Measurements from ENCODE around the gene ANKRD11.
A peak's percentile ranks its signal among the peaks of the same experiment; 100 is the strongest.
"Not testable (repeated sequence)": the region's sequence is repeated elsewhere in the genome, so short reads cannot be mapped to it uniquely, and the experiment has no call there.

ANKRD11 gene

GRCh38 chr16:89246903-89247733 is 243.2 kb downstream of the ANKRD11 start:
- Histone ChIP-seq H3K4me3 (ENCODE audit: low read depth, low read length) (no peak overlapping the region), H3K27ac (no peak overlapping the region), H3K27me3 (ENCODE audit: insufficient read depth, low read depth, severe bottlenecking) (no peaks in the 10 kb centered on the region), H3K9me3 (ENCODE audit: severe bottlenecking) (no peaks in the 10 kb centered on the region), H3K36me3 (no peaks in the 10 kb centered on the region)
- DNase-seq = no peak
- no peak for TF ChIP-seq CTCF (IDR thresholded peaks at IDR 0.05; ENCODE audit: low read depth, low read length)

- no peak overlapping the region for H3K4me3 ChIP-seq (ENCODE audit: low read depth, low read length)
- TF ChIP-seq CTCF (IDR thresholded peaks at IDR 0.05; ENCODE audit: low read depth, low read length) = no peak
- H3K27ac ChIP-seq = no peak overlapping the region
- no peaks in the 10 kb centered on the region for H3K27me3 ChIP-seq (ENCODE audit: insufficient read depth, low read depth, severe bottlenecking)
- no peaks in the 10 kb centered on the region for H3K9me3 ChIP-seq (ENCODE audit: severe bottlenecking)
- H3K36me3 ChIP-seq = no peaks in the 10 kb centered on the region
- no peak for DNase-seq
Measured at GRCh38 chr16:89246383-89246902, 243.9 kb downstream of the ANKRD11 start.

DNA sequence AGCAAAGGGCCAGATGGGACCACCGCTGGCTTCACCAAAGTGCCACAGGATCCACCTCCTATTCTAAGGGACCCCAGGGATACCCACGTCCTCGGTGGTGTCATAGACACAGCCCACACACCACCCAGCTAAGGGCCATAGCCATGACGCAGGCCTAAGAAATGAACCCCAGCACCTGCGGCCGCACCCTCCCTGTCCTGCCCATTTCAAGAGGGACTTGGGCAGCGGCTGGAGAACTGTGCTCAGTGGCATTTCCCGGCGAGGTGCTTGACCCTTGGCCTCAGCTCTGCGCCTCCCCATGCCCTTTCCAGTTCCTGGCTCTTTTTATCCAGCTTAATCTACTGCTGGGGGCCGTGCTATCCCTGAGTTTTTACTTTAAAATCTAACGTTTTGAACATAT is 245.6 kb downstream of the ANKRD11 start:
- no peaks in the 10 kb centered on the region for H3K27me3 ChIP-seq (ENCODE audit: insufficient read depth, low read depth, severe bottlenecking)
- no peak for TF ChIP-seq CTCF (IDR thresholded peaks at IDR 0.05; ENCODE audit: low read depth, low read length)
- H3K9me3 ChIP-seq (ENCODE audit: severe bottlenecking) = no peaks in the 10 kb centered on the region
- H3K36me3 ChIP-seq = no peaks in the 10 kb centered on the region
- H3K27ac ChIP-seq = peak overlapping the region; percentile 48; the same call in 1 of the 2 replicates
- no peak overlapping the region for H3K4me3 ChIP-seq (ENCODE audit: low read depth, low read length)
- DNase-seq = no peak

DNA sequence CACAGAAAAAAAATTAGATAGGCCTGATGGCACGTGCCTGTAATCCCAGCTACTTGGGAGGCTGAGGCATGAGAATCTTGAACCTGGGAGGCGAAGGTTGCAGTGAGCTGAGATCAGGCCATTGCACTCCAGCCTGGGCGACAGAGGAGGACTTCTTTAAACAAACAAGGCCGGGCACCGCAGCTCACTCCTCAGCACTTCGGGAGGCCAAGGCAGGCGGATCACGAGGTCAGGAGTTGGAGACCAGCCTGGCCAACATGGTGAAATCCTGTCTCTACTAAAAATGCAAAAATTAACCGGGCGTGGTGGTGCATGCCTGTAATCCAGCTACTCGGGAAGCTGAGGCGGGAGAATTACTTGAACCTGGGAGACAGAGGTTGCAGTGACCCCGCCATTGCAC is 246.1 kb downstream of the ANKRD11 start:
- H3K27ac ChIP-seq; H3K36me3 ChIP-seq; H3K9me3 ChIP-seq (ENCODE audit: severe bottlenecking); H3K4me3 ChIP-seq (ENCODE audit: low read depth, low read length); H3K27me3 ChIP-seq (ENCODE audit: insufficient read depth, low read depth, severe bottlenecking); DNase-seq: not testable (repeated sequence)

DNA sequence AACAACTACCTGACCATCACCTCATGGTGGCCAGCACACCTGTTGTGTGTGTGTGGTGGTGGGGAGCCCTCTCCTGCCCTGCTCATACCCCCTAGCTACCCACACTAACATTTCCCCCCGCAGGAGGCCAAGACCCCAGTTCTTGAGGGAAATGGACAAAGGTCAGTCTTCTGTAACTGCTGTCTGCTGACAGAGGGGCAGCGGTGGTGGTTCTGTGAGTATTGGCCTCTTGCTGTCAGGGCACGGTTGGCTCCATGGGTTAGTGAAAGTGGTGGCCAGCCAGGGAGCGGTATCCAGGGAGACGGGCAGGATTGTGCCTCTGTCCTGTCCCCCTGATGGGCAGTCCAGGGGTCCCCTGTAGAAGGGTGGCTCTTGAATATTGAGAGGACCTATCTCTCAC is 246.7 kb downstream of the ANKRD11 start:
- Histone ChIP-seq H3K27ac (no peak overlapping the region), H3K36me3 (no peaks in the 10 kb centered on the region), H3K4me3 (ENCODE audit: low read depth, low read length) (no peak overlapping the region), H3K27me3 (ENCODE audit: insufficient read depth, low read depth, severe bottlenecking) (no peaks in the 10 kb centered on the region), H3K9me3 (ENCODE audit: severe bottlenecking) (no peaks in the 10 kb centered on the region)
- no peak for TF ChIP-seq CTCF (IDR thresholded peaks at IDR 0.05; ENCODE audit: low read depth, low read length)
- no peak for DNase-seq

GRCh38 chr16:89242795-89243200 is 247.6 kb downstream of the ANKRD11 start:
- H3K4me3 ChIP-seq (ENCODE audit: low read depth, low read length) = no peak overlapping the region
- DNase-seq = no peak
- no peaks in the 10 kb centered on the region for H3K36me3 ChIP-seq
- no peak overlapping the region for H3K27ac ChIP-seq
- H3K9me3 ChIP-seq (ENCODE audit: severe bottlenecking) = no peaks in the 10 kb centered on the region
- H3K27me3 ChIP-seq (ENCODE audit: insufficient read depth, low read depth, severe bottlenecking) = no peaks in the 10 kb centered on the region
- no peak for TF ChIP-seq CTCF (IDR thresholded peaks at IDR 0.05; ENCODE audit: low read depth, low read length)
